Measurements from ENCODE around the gene LZTS2. TPM values are rescaled to one million over a fixed set of nuclear protein-coding genes. Genes with fewer than 3 reads are reported as not detected.

LZTS2 gene
- polyA plus RNA-seq, 4 donors = 43.5 to 83.7 (median 70.8) TPM

DNA sequence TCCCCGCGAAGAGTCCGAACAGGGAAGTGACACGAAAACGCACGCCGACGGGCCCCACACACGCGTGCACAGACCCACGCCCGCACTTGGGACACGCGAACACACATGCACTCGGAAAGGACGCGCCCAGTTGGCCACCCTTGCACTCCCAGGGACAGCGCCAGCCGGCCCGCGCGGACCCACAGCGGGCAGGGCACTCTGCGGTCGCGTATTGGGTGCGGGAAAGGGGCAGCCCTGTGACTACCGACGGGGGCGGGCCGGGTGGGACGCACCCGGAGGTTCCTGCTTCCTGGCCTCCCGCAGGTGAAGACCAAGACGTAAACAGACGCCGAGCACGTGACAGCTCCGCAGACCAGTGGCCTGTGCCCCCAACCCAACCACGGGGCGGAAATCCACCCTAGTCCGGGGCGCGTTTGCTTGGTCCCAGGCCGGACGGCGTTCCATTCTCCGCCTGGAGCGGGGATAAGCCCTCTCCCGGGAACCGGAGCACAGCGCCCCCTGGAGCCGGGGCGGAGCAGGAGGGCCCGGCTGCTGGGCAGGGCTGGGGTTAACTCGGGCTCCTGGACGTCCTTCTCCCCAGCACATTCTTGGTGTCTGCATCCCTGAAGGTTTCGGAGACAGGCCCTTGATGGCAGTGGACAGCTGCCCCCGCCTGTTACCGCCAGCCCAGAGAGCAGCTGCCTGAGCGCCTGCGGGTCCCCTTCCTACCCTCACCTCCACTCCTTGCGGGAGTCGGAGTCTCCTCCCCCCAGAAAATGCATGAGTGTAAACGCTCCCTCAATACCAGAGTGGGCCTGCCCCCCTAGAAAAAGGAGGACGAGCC is 2.0 kb upstream of the LZTS2 start:
- peak in 1 of 4 donors; percentile 49 for DNase-seq (ENCODE audit: low read depth in 4 of 4, low spot score in 2 of 4)

DNA sequence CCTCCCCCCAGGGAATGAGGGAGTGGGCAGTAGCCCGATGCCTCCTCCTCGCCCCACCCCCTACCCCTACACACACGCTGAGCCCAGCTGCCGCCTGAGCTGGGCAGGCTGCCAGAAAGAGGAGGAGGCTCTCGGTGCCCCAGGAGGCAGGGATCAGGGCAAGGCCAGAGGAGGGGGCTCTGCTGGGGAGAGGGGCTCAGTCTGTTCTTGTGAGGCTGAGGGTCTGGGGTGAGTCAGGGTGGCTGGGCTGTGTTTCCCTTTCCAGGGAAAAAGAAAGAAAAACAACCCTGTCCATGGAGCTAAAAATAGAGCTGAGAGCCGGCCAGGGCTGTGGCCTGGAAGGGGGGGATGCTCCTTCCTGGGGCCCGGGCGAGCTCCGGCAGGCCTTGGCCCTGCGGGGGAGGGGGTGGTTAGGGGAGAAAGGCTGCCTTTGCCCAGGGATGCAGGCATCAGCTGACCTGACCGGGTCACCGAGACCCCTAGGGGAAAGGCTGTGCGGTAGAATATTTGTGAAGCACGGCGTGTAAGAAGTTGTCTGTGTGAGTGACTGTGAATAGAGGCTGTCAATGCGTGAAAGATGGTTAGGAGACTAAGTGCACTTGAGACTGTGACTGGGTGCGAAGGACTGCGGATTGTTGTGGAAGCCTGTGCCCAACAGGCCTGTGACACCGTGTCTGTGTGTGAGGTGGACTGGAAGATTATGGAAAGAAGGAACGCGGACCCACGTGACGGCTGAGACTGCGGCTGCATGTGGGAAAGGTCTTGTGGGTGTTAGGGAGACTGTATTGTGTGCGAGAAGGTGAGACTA is 1.2 kb upstream of the LZTS2 start:
- DNase-seq (ENCODE audit: low read depth in 4 of 4, low spot score in 2 of 4) = peak in 2 of 4 donors; percentile 82 to 86

GRCh38 chr10:100998991-100999741 is 442 bp upstream of the LZTS2 start:
- DNase-seq (ENCODE audit: low read depth in 4 of 4, low spot score in 2 of 4) = peak in 1 of 4 donors; percentile 70

DNA sequence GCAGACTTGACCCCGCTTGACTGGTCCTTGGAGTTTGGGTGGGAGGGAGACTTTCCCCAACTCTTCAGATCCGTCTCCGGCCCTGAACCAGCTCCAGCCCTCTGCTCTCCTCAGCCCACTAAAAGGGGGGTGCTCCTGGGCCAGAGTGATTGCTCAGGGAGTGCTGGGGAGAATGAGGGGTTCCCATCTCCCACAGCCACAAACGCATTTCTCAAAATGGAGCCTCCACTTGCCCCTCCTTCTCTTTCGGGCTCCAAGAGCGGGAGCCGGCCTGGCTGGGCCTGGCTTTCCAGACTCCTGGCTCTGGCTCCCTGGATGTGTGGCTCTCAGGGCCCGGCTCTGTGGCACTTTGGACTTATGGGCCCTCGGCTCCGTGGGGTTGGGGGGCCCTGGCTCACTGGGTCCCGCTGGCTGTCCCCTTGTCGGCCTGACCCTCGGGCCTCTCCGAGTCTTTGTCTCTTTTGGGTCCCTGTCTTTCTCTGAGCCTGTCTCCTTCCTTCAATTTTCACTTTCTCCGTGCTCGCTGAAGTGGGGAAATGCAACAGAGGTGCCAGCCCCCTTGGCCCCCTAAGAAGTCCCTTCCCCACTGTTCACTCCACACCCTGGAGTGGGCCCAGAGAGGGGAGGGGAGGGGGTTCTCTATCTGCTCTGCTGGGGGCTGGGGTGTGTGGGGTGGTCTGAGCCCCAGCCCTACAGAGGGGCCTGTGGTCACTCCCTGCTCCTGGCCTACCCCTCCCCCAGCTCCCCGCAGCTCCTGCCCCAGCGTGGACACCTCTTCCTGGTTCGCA is 713 bp downstream of the LZTS2 start:
- no peak for DNase-seq (ENCODE audit: low read depth in 4 of 4, low spot score in 2 of 4)

GRCh38 chr10:101000915-101001658 is 1.5 kb downstream of the LZTS2 start:
- peak in 1 of 4 donors; percentile 79 for DNase-seq (ENCODE audit: low read depth in 4 of 4, low spot score in 2 of 4)

DNA sequence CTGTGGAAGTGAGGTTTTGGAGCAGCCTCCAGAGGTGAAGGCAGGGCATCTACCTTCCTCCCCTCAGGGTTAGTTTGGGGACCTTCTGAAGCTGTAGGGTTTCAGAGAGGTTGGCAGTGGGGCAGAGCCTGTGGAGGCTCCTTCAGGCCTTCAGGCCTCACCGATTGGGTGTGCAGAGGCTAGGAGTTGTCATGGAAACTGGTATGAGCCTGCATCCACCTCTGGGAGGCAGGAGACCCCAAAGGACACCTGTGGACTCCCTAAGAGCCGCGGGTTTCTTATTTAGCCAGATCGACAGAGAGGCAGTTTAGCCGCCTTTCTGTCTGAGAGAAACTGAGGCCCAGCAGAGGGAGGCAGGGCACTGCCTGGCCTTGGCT is 2.0 kb downstream of the LZTS2 start:
- DNase-seq (ENCODE audit: low read depth in 4 of 4, low spot score in 2 of 4) = no peak

GRCh38 chr10:101002456-101002855 is 2.8 kb downstream of the LZTS2 start:
- DNase-seq (ENCODE audit: low read depth in 4 of 4, low spot score in 2 of 4) = no peak

- no peak for DNase-seq (ENCODE audit: low read depth in 4 of 4, low spot score in 2 of 4)
Measured at GRCh38 chr10:101003639-101004206, 4.1 kb downstream of the LZTS2 start.

DNA sequence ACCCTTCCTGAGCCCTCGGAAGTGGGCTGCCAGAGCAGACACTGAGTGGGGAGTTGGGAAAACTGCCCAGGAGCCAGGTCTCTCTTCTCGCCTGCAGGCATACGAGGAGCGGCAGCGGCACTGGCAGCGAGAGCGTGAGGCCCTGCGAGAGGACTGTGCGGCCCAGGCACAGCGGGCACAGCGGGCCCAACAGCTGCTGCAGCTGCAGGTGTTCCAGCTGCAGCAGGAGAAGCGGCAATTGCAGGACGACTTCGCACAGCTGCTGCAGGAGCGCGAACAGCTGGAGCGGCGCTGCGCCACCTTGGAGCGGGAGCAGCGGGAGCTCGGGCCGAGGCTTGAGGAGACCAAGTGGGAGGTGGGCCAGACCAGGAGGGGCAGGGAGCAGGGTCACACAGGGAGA is 5.8 kb downstream of the LZTS2 start:
- no peak for DNase-seq (ENCODE audit: low read depth in 4 of 4, low spot score in 2 of 4)

- no peak for DNase-seq (ENCODE audit: low read depth in 4 of 4, low spot score in 2 of 4)
Measured at GRCh38 chr10:101005869-101006567, 6.4 kb downstream of the LZTS2 start.

- no peak for DNase-seq (ENCODE audit: low read depth in 4 of 4, low spot score in 2 of 4)
Measured at GRCh38 chr10:101006593-101007098, 7.0 kb downstream of the LZTS2 start.

GRCh38 chr10:101007099-101007711 is 7.6 kb downstream of the LZTS2 start:
- no peak for DNase-seq (ENCODE audit: low read depth in 4 of 4, low spot score in 2 of 4)

DNA sequence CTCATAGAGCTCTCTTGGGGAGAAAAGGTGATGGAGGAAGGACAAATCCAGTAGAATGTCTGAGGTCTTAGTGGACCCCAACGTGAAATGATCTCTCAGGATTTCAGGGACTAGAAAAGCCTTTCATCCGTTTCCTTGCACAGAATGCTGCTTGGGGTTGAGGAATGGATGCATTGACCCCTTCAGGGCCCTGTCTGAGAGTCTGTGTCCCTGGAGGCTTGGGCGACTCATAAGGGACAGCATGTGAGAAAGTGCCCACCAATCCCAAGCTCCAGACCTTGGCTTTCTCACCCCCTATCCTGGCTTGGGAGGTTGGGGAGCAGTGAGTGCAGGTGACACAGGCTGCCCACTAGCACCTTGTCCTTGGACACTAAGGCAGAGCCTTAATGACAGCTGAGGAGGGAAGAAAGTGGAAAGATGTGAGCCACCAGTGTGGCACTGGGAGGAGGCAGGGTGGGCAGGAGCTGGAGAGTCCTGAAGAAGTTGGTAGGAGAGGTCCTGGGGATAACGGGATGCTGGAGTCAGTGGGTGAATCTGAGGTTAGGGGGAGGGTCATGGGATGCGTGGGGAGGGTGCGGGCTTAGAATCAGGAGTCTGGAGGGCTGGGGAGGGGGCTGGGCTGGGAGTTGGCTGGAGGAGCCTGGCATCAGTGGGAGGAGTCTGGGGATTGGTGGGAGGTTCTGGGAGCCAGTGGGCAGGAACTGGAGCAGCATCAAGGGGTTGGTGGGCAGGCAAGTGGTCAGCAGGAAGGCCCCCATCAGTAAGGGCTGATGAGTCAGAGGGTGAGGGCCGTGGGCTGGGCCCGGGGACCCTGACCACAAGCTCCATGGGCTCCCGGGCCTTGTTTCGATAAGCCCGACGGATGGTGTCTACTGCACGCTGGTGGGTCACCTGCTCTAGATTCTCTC is 8.6 kb downstream of the LZTS2 start:
- no peak for DNase-seq (ENCODE audit: low read depth in 4 of 4, low spot score in 2 of 4)

GRCh38 chr10:101008823-101009423 is 9.3 kb downstream of the LZTS2 start:
- no peak for DNase-seq (ENCODE audit: low read depth in 4 of 4, low spot score in 2 of 4)

GRCh38 chr10:101010329-101010728 is 10.7 kb downstream of the LZTS2 start:
- DNase-seq (ENCODE audit: low read depth in 4 of 4, low spot score in 2 of 4) = no peak
